ENCODE data around the gene EIF4E2.

GRCh38 chr2:232571026-232571474 is 20.6 kb downstream of the EIF4E2 start:
- TF ChIP-seq, protein P1, sequence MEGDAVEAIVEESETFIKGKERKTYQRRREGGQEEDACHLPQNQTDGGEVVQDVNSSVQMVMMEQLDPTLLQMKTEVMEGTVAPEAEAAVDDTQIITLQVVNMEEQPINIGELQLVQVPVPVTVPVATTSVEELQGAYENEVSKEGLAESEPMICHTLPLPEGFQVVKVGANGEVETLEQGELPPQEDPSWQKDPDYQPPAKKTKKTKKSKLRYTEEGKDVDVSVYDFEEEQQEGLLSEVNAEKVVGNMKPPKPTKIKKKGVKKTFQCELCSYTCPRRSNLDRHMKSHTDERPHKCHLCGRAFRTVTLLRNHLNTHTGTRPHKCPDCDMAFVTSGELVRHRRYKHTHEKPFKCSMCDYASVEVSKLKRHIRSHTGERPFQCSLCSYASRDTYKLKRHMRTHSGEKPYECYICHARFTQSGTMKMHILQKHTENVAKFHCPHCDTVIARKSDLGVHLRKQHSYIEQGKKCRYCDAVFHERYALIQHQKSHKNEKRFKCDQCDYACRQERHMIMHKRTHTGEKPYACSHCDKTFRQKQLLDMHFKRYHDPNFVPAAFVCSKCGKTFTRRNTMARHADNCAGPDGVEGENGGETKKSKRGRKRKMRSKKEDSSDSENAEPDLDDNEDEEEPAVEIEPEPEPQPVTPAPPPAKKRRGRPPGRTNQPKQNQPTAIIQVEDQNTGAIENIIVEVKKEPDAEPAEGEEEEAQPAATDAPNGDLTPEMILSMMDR (IDR thresholded peaks at IDR 0.05) = no peak
- no peak for TF ChIP-seq POLR2A (IDR thresholded peaks at IDR 0.05)

Data from right lobe of liver (tissue), 4 donors.